Lung (tissue), 12 donors: ENCODE measurements around the gene IQCM. TPM values are rescaled to one million over a fixed set of nuclear protein-coding genes. Genes with fewer than 3 reads are reported as not detected.
"Not testable (repeated sequence)": the region's sequence is repeated elsewhere in the genome, so short reads cannot be mapped to it uniquely, and the experiment has no call there.

ENCODE experiments used
- ATAC-seq: fragments of 200-7000 bp; cut with Tn5 transposase; one replicate; pipeline ENCODE4 v1.9.1; 2020; ENCODE audit warnings: moderate number of reproducible peaks; ENCODE audit not compliant: insufficient read depth, low FRiP score
- DNase-seq, 3 donors: peaks; one replicate each; pipeline ENCODE4 v3.0.0-alpha.2; 2013 to 2017
- H3K27ac ChIP-seq, 2 donors: one replicate each; pipeline ENCODE4 v1.5.1; 2013; ENCODE audit warnings: mild to moderate bottlenecking in 2 of 2, moderate library complexity in 2 of 2, control low read depth in 1 of 2, inconsistent platforms in 1 of 2, low read depth in 1 of 2, low read length in 1 of 2
- H3K27me3 ChIP-seq, 3 donors: one replicate each; pipeline ENCODE4 v1.5.1; 2013; ENCODE audit warnings: low read length in 2 of 3; ENCODE audit not compliant: control insufficient read depth in 3 of 3, insufficient read depth in 3 of 3
- H3K36me3 ChIP-seq, 4 donors: one replicate each; pipeline ENCODE4 v1.5.1; 2013; ENCODE audit warnings: low read length in 4 of 4, mild to moderate bottlenecking in 1 of 4, moderate library complexity in 1 of 4; ENCODE audit not compliant: control insufficient read depth in 4 of 4, insufficient read depth in 4 of 4
- H3K4me1 ChIP-seq, 5 donors: one replicate each; pipeline ENCODE4 v1.5.1; 2013; ENCODE audit warnings: low read length in 5 of 5, mild to moderate bottlenecking in 2 of 5, moderate library complexity in 1 of 5; ENCODE audit not compliant: control insufficient read depth in 5 of 5, insufficient read depth in 5 of 5
- H3K4me3 ChIP-seq: one replicate; pipeline ENCODE4 v1.5.1; 2013; ENCODE audit warnings: mild to moderate bottlenecking, control low read depth, moderate library complexity
- H3K9ac ChIP-seq, 2 donors: one replicate each; pipeline ENCODE4 v1.5.1; 2013; ENCODE audit warnings: low read length in 2 of 2, control low read depth in 1 of 2; ENCODE audit not compliant: insufficient read depth in 1 of 2
- H3K9me3 ChIP-seq, 4 donors: one replicate each; pipeline ENCODE4 v1.5.1; 2013; ENCODE audit warnings: low read length in 3 of 4, mild to moderate bottlenecking in 1 of 4, moderate library complexity in 1 of 4; ENCODE audit not compliant: control insufficient read depth in 4 of 4, insufficient read depth in 3 of 4
- WGBS, 2 donors: extraction: QIAGEN DNeasy Blood & Tissue Kit; methylation state at CpG; one replicate each; pipeline ENCODE4 v1.1.7; 2013; 5-methylcytosine and 5-hydroxymethylcytosine counted together
- polyA plus RNA-seq, 2 donors: library from polyadenylated mRNA; stranded (reverse); fragments of 200-250 nt; gene quantifications; one replicate each; pipeline ENCODE4 v1.2.1, GENCODE V29; 2013
- total RNA-seq, 2 donors: library from RNA; depleted of rRNA in 1 of 2; stranded (reverse); fragments of >200 nt in 1 of 2; gene quantifications; one replicate each; pipeline ENCODE4 v1.2.1, GENCODE V29; 2014 to 2021
- TF ChIP-seq, protein P1 (sequence below): IDR thresholded peaks from 2 replicates; pipeline ENCODE4 v1.5.1; 2012; ENCODE audit warnings: mild to moderate bottlenecking; ENCODE audit errors: control extremely low read depth, extremely low read depth
- donor health status: control.
- donor health status: control.
- donor health status: Bipolar disorder and iron deficiency.
- donor health status: healthy.
- donor health status: DM: yes; HTN: yes; CAD: no.

IQCM gene
- total and polyA plus RNA-seq, 4 donors, result not detected

DNA sequence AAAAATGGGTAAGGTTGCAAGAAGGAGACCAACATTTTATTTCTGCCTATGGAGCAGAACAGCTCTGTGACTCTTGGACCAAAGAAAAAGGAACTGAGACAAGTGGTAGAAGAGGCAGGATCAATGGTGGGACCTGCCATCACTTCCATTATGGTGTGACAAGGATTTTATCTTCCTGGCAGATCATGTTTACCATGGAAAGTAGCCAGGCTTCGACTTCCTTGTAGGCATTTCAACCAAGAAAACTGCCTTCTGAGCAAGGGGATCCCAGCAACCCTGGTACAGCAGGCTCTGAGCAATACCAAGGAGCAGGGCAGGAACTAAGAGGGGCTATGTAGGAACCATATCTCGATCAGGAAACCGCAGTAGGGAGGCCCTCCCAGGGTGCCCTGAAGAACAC is 317.4 kb downstream of the IQCM start:
- DNase-seq, result no peak
- Histone ChIP-seq H3K27ac (no peak overlapping the region), H3K4me1 (no peaks in the 10 kb centered on the region), H3K27me3 (no peaks in the 10 kb centered on the region), H3K9ac (no peak overlapping the region), H3K36me3 (no peaks in the 10 kb centered on the region), H3K4me3 (no peak overlapping the region), H3K9me3 (no peaks in the 10 kb centered on the region)
- TF ChIP-seq, protein P1, sequence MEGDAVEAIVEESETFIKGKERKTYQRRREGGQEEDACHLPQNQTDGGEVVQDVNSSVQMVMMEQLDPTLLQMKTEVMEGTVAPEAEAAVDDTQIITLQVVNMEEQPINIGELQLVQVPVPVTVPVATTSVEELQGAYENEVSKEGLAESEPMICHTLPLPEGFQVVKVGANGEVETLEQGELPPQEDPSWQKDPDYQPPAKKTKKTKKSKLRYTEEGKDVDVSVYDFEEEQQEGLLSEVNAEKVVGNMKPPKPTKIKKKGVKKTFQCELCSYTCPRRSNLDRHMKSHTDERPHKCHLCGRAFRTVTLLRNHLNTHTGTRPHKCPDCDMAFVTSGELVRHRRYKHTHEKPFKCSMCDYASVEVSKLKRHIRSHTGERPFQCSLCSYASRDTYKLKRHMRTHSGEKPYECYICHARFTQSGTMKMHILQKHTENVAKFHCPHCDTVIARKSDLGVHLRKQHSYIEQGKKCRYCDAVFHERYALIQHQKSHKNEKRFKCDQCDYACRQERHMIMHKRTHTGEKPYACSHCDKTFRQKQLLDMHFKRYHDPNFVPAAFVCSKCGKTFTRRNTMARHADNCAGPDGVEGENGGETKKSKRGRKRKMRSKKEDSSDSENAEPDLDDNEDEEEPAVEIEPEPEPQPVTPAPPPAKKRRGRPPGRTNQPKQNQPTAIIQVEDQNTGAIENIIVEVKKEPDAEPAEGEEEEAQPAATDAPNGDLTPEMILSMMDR, result no peak
- no peak for ATAC-seq
- 68 to 70% methylated on average over 3 of the region's 3 CpGs for WGBS, 2 donors

DNA sequence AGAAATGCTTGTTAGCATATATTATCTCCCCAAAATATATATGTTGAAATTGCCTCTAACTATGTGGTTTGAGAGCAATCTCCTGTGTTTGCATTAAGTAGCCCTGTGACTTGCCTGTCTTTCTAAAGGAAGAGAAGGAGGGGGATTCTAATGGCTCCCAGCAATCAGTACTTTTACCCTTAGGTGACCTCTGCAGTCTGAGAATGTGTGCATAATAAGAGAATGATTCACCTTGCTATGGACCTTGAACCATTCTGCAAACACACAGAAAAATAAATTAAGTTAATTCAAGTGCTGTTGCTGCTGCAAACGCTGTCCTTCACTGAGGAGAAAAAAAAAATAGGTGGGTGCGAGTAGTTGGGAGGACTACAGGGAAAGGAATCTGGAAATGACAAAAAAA is 322.2 kb downstream of the IQCM start:
- DNase-seq (no peak), ATAC-seq (no peak)
- Histone ChIP-seq H3K4me1 (no peaks in the 10 kb centered on the region), H3K9me3 (no peaks in the 10 kb centered on the region), H3K9ac (no peak overlapping the region), H3K4me3 (no peak overlapping the region), H3K27me3 (no peaks in the 10 kb centered on the region), H3K36me3 (no peaks in the 10 kb centered on the region), H3K27ac (no peak overlapping the region)
- TF ChIP-seq, protein P1, result no peak
- WGBS, 2 donors, result 64 to 68% methylated on average over 2 of the region's 2 CpGs

DNA sequence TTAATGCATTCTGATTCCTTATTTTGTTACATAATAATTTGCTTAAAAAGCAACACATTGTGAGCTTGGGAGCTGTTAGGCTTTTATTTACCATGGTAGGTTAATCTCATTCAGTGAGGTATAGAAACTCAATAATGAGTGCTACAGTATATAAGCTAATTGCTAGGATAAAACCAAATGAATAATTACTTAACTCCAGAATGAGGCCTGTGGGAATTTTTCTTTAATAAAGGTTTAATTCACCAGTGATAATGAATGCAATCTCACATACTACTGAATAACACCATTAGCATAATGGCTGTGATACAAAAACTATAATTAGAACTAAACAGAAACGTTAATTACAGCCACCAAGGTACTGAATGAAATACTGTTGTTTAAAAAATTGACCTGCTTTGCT is 326.3 kb downstream of the IQCM start:
- TF ChIP-seq, protein P1, result no peak
- Histone ChIP-seq H3K4me1 (no peaks in the 10 kb centered on the region), H3K9ac (no peak overlapping the region), H3K9me3 (no peaks in the 10 kb centered on the region), H3K4me3 (no peak overlapping the region), H3K36me3 (no peaks in the 10 kb centered on the region), H3K27me3 (no peaks in the 10 kb centered on the region), H3K27ac (no peak overlapping the region)
- ATAC-seq, result no peak
- no peak for DNase-seq
- WGBS, 2 donors, result 64 to 74% methylated on average over 1 of the region's 1 CpG

DNA sequence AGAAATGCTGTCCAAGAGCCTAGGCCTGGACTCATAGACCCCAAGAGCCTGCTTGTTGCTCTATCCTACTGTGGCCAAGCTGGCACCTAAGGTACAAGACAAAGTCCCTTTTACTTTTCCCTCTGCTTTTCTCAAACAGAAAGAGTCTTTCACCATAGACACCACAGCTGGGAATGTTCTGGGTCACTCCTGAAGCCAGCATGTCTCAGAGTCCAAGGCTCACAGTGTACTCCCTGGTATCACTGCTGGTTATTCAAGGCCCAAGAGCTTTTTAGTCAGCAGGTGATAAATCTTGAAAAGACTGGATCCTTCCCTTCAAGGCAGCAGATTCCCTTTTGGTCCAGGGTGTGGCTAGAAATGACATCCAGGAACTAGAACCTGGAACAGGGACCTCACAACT is 328.8 kb downstream of the IQCM start:
- Histone ChIP-seq H3K36me3 (no peaks in the 10 kb centered on the region), H3K4me3 (no peak overlapping the region), H3K9me3 (no peaks in the 10 kb centered on the region), H3K9ac (no peak overlapping the region), H3K27ac (no peak overlapping the region), H3K4me1 (no peaks in the 10 kb centered on the region), H3K27me3 (no peaks in the 10 kb centered on the region)
- DNase-seq (no peak), ATAC-seq (no peak)
- TF ChIP-seq, protein P1, result no peak

DNA sequence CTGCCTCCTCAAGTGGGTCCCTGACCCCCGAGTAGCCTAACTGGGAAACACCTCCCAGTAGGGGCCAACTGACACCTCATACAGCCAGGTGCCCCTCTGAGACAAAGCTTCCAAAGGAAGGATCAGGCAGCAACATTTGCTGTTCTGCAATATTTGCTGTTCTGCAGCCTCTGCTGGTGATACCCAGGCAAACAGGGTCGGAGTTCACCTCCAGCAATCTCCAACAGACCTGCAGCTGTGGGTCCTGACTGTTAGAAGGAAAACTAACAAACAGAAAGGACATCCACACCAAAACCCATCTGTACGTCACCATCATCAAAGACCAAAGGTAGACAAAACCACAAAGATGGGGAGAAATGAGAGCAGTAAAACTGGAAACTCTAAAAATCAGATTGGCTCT is 347.0 kb downstream of the IQCM start:
- not testable (repeated sequence) for H3K36me3 ChIP-seq, ATAC-seq, H3K4me3 ChIP-seq, DNase-seq, H3K9me3 ChIP-seq, H3K4me1 ChIP-seq, H3K27me3 ChIP-seq, H3K27ac ChIP-seq, H3K9ac ChIP-seq
- 83 to 86% methylated on average over 3 of the region's 3 CpGs for WGBS, 2 donors
